Testis (tissue), 2 donors: ENCODE measurements around the gene IL9.

Experiments used
- CTCF ChIP-seq, 3 experiments: fragments of 450-650 bp in 2 of 3; fragments of 200-600 bp in 1 of 3; sonication (generic) in 1 of 3; IDR thresholded peaks; one replicate each; pipeline ENCODE4 v1.5.1; 2016 to 2019; ENCODE audit warnings: antibody characterized with exemption in 3 of 3, mild to moderate bottlenecking in 2 of 3, moderate library complexity in 1 of 3
- POLR2A ChIP-seq: fragments of 450-650 bp; IDR thresholded peaks from one replicate; pipeline ENCODE4 v1.6.1; 2017; ENCODE audit warnings: antibody characterized with exemption, mild to moderate bottlenecking, moderate library complexity

GRCh38 chr5:135866016-135866415 lies 29.6 kb downstream of the IL9 start:
- TF ChIP-seq CTCF (IDR thresholded peaks at IDR 0.05) (no peak), POLR2A (no peak)
